H9 (cell line): Measurements from ENCODE around the gene PPFIBP1. TPM values are rescaled to one million over a fixed set of nuclear protein-coding genes. Genes with fewer than 3 reads are reported as not detected.

Experiments
- DNase-seq: peaks from one replicate; pipeline ENCODE4 v3.0.0-alpha.2; 2017
- H2AFZ ChIP-seq: one replicate; pipeline ENCODE4 v1.6.1; 2013; ENCODE audit warnings: mild to moderate bottlenecking, low read length, control low read depth, moderate library complexity
- H2AK5ac ChIP-seq: 2 replicates; pipeline ENCODE4 v1.6.1; 2013; ENCODE audit warnings: low read length, control low read depth, mixed read lengths; ENCODE audit not compliant: insufficient read length
- H2BK120ac ChIP-seq: one replicate; pipeline ENCODE4 v1.6.1; 2013; ENCODE audit warnings: low read depth, mild to moderate bottlenecking, low read length, control low read depth, inconsistent platforms; ENCODE audit not compliant: poor library complexity, severe bottlenecking
- H2BK12ac ChIP-seq: 2 replicates; pipeline ENCODE4 v1.6.1; 2013; ENCODE audit warnings: low read length, control low read depth, mixed read lengths, low read depth; ENCODE audit not compliant: insufficient read length
- H2BK15ac ChIP-seq: 2 replicates; pipeline ENCODE4 v1.6.1; 2013; ENCODE audit warnings: low read depth, low read length, control low read depth
- H2BK20ac ChIP-seq: one replicate; pipeline ENCODE4 v1.6.1; 2013; ENCODE audit warnings: low read depth, mild to moderate bottlenecking, low read length, control low read depth, inconsistent platforms; ENCODE audit not compliant: poor library complexity, severe bottlenecking
- H2BK5ac ChIP-seq: 2 replicates; pipeline ENCODE4 v1.6.1; 2013; ENCODE audit warnings: low read length, control low read depth, mixed read lengths; ENCODE audit not compliant: insufficient read length
- H3K14ac ChIP-seq: 2 replicates; pipeline ENCODE4 v1.6.1; 2013; ENCODE audit warnings: low read length, control low read depth; ENCODE audit not compliant: insufficient read depth
- H3K18ac ChIP-seq: 2 replicates; pipeline ENCODE4 v1.6.1; 2013; ENCODE audit warnings: low read depth, mild to moderate bottlenecking, mixed read lengths, low read length, control low read depth; ENCODE audit not compliant: insufficient read length
- H3K23ac ChIP-seq: 2 replicates; pipeline ENCODE4 v1.6.1; 2013; ENCODE audit warnings: low read length, control low read depth, mixed read lengths, low read depth; ENCODE audit not compliant: insufficient read length
- H3K23me2 ChIP-seq: 2 replicates; pipeline ENCODE4 v1.6.1; 2013; ENCODE audit warnings: low read depth, mild to moderate bottlenecking, mixed read lengths, low read length, control low read depth; ENCODE audit not compliant: insufficient read length, poor library complexity, severe bottlenecking
- H3K27ac ChIP-seq: 2 replicates; pipeline ENCODE4 v1.5.1; 2013; ENCODE audit warnings: low read length, control low read depth, mixed read lengths, low read depth; ENCODE audit not compliant: insufficient read length
- H3K27me3 ChIP-seq: 2 replicates; pipeline ENCODE4 v1.6.1; 2013; ENCODE audit warnings: low read length, control low read depth, inconsistent platforms; ENCODE audit not compliant: insufficient read depth
- H3K4ac ChIP-seq: 2 replicates; pipeline ENCODE4 v1.6.1; 2013; ENCODE audit warnings: low read depth, mild to moderate bottlenecking, control low read depth, inconsistent platforms, low read length, moderate library complexity
- H3K4me1 ChIP-seq: 2 replicates; pipeline ENCODE4 v1.6.1; 2013; ENCODE audit warnings: low read length, control low read depth, inconsistent platforms; ENCODE audit not compliant: insufficient read depth
- H3K4me2 ChIP-seq: 2 replicates; pipeline ENCODE4 v1.6.1; 2013; ENCODE audit warnings: low read length, control low read depth, mixed read lengths; ENCODE audit not compliant: insufficient read length, insufficient read depth
- H3K56ac ChIP-seq: 2 replicates; pipeline ENCODE4 v1.6.1; 2013; ENCODE audit warnings: low read depth, mild to moderate bottlenecking, mixed read lengths, low read length, control low read depth; ENCODE audit not compliant: insufficient read length
- H3K79me1 ChIP-seq: 2 replicates; pipeline ENCODE4 v1.6.1; 2013; ENCODE audit warnings: low read depth, mild to moderate bottlenecking, moderate library complexity, low read length, control low read depth, inconsistent platforms; ENCODE audit not compliant: insufficient read depth, poor library complexity, severe bottlenecking
- H3K79me2 ChIP-seq: 2 replicates; pipeline ENCODE4 v1.6.1; 2013; ENCODE audit warnings: low read length, control low read depth, inconsistent platforms; ENCODE audit not compliant: insufficient read depth
- H3K9ac ChIP-seq: 2 replicates; pipeline ENCODE4 v1.6.1; 2013; ENCODE audit warnings: low read length, control low read depth, mixed read lengths; ENCODE audit not compliant: insufficient read length; ENCODE audit errors: extremely low read depth
- H3K9me3 ChIP-seq: one replicate; pipeline ENCODE4 v1.6.1; 2013; ENCODE audit warnings: low read depth, low read length, inconsistent platforms; ENCODE audit not compliant: control insufficient read depth
- H3T11ph ChIP-seq: one replicate; pipeline ENCODE4 v1.6.1; 2013; ENCODE audit warnings: mild to moderate bottlenecking, low read length, control low read depth, inconsistent platforms
- H4K20me1 ChIP-seq: one replicate; pipeline ENCODE4 v1.6.1; 2013; ENCODE audit not compliant: control insufficient read depth, insufficient read length, insufficient read depth
- H4K5ac ChIP-seq: 2 replicates; pipeline ENCODE4 v1.6.1; 2013; ENCODE audit warnings: low read depth, mild to moderate bottlenecking, mixed read lengths, low read length, control low read depth; ENCODE audit not compliant: insufficient read length
- H4K8ac ChIP-seq: replicated peaks from 2 replicates; pipeline ENCODE4 v1.6.1; 2013; ENCODE audit warnings: low read length, control low read depth, mixed read lengths, low read depth; ENCODE audit not compliant: insufficient read length
- H4K91ac ChIP-seq: 2 replicates; pipeline ENCODE4 v1.6.1; 2013; ENCODE audit warnings: low read depth, mild to moderate bottlenecking, moderate library complexity, mixed read lengths, low read length, control low read depth; ENCODE audit not compliant: insufficient read length
- H3K27ac Mint-ChIP-seq, 3 experiments: 2 replicates in 2 of 3; 3 replicates in 1 of 3; pipeline ENCODE4 v1.8.0; 2020 to 2021; ENCODE audit warnings: mixed read lengths in 3 of 3, mild to moderate bottlenecking in 1 of 3, moderate library complexity in 1 of 3
- H3K27me3 Mint-ChIP-seq: 2 replicates; pipeline ENCODE4 v1.8.0; 2021; ENCODE audit warnings: low read depth, mild to moderate bottlenecking, moderate library complexity, mixed read lengths
- H3K36me3 Mint-ChIP-seq, 3 experiments: 2 replicates in 2 of 3; 3 replicates in 1 of 3; pipeline ENCODE4 v1.8.0; 2020 to 2021; ENCODE audit warnings: low read depth in 3 of 3, mixed read lengths in 3 of 3; ENCODE audit not compliant: insufficient read depth in 1 of 3
- H3K4me1 Mint-ChIP-seq, 2 experiments: 2 replicates each; pipeline ENCODE4 v1.8.0; 2020; ENCODE audit warnings: mixed read lengths in 2 of 2
- H3K4me3 Mint-ChIP-seq, 2 experiments: 2 replicates in 1 of 2; 3 replicates in 1 of 2; pipeline ENCODE4 v1.8.0; 2020 to 2021; ENCODE audit warnings: mild to moderate bottlenecking in 2 of 2, mixed read lengths in 2 of 2, moderate library complexity in 1 of 2
- H3K9me3 Mint-ChIP-seq, 2 experiments: 2 replicates in 1 of 2; 3 replicates in 1 of 2; pipeline ENCODE4 v1.8.0; 2020; ENCODE audit warnings: mild to moderate bottlenecking in 2 of 2, mixed read lengths in 2 of 2, moderate library complexity in 1 of 2
- CTCF ChIP-seq: fragments of 200-600 bp; sonication (generic); conservative IDR thresholded peaks from 3 replicates; pipeline ENCODE4 v1.8.0; 2021; ENCODE audit warnings: antibody characterized with exemption, mild to moderate bottlenecking
- WGBS: extraction: QIAGEN DNeasy Blood & Tissue Kit; methylation state at CpG from one replicate; pipeline ENCODE4 v1.1.7; 2013; ENCODE audit warnings: missing lambda C conversion rate, low lambda C conversion rate, mixed read lengths; ENCODE audit not compliant: insufficient read length; ENCODE audit errors: extremely low coverage; 5-methylcytosine and 5-hydroxymethylcytosine counted together
- total RNA-seq: library from RNA; stranded (reverse); gene quantifications from 2 replicates; pipeline ENCODE4 v1.2.1, GENCODE V29; 2021

The PPFIBP1 gene
- total RNA-seq, 1 experiment from 2014 or later: 29.2 TPM

GRCh38 chr12:27583981-27584380 lies 60.0 kb downstream of the PPFIBP1 start:
- H4K91ac ChIP-seq: no peak overlapping the region
- no peak overlapping the region for H3T11ph ChIP-seq
- peaks cover 9 to 13% of the 10 kb centered on the region in 2 experiments for H3K4me1 Mint-ChIP-seq

More at GRCh38 chr12:27583981-27584380, 60.0 kb downstream of the PPFIBP1 start:
- Histone ChIP-seq H3K79me1 (peaks cover 3% of the 10 kb centered on the region), H3K4me1 (no peaks in the 10 kb centered on the region), H3K9ac (no peak overlapping the region), H3K27ac (no peak overlapping the region), H2BK12ac (no peak overlapping the region), H3K56ac (no peak overlapping the region), H3K79me2 (no peaks in the 10 kb centered on the region), H3K9me3 (no peaks in the 10 kb centered on the region), H2BK5ac (no peak overlapping the region), H3K14ac (no peak overlapping the region), H3K4ac (no peak overlapping the region), H4K5ac (no peak overlapping the region), H4K20me1 (no peaks in the 10 kb centered on the region), H3K23ac (no peak overlapping the region), H2BK120ac (no peak overlapping the region), H3K18ac (no peak overlapping the region), H3K23me2 (no peaks in the 10 kb centered on the region), H3K4me2 (no peak overlapping the region), H4K8ac (no peak overlapping the region), H2BK15ac (no peak overlapping the region), H2AFZ (no peak overlapping the region), H3K27me3 (no peaks in the 10 kb centered on the region), H2AK5ac (no peak overlapping the region), H2BK20ac (no peak overlapping the region)
- Mint-ChIP-seq H3K36me3 (peaks cover 0 to 4% (median 1%) of the 10 kb centered on the region in 3 experiments; a peak in 2 of 7 replicates), H3K27me3 (no peaks in the 10 kb centered on the region), H3K27ac (no peak overlapping the region), H3K9me3 (no peaks in the 10 kb centered on the region; a peak in 1 of 5 replicates), H3K4me3 (no peak overlapping the region)
- WGBS: no CpG with 5 or more reads among the region's 6 CpGs
- no peak for DNase-seq
- no peak for TF ChIP-seq CTCF
